Cortex of kidney (tissue), 1 donor: ENCODE measurements around the gene GPC3.

Experiments
- DNase-seq: peaks from one replicate; lab custom pipeline; 2025; lab: John Stamatoyannopoulos, UW

Gene GPC3

DNA sequence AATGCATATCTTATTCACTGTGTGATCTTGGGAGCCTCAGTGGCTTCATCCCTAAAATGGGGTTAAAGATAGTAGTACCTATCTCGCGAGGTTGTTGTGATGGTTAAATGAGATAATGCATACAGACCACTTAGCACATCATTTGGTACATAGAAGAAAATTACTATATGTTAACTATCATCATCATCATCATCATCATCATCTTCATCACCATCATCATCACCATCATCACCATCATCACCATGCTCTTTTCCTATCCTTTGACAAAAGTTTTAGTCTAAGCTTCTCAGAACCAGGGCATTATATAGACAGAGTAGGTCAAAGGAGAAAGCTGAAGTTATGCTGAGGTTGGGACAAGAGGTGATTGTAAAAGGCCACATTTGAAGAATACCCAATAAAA is 145.0 kb downstream of the GPC3 start:
- DNase-seq, result no peak

- DNase-seq, result no peak
Observed at GRCh38 chrX:133838761-133839676, 146.4 kb downstream of the GPC3 start.

DNA sequence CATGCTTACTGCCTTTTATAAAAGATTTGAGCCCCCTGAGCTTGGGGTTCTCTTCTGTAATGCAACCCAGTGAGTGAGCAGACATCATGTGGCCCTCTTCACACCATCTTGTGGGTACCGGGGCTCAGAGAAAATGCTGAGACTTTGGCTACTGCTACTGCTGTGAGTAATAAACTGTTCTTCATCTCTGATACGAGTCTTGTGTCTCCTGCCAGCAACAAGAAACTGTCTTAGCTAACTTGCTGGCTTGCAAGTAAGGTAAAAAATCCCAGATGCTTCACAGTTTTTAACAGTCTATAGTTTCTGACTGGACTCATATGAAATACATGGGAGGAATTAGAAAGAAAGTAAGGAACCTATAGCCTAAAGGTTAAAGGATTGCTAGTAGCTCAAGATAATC is 148.3 kb downstream of the GPC3 start:
- no peak for DNase-seq

- DNase-seq, result no peak
Observed at GRCh38 chrX:133836561-133836960, 148.8 kb downstream of the GPC3 start.

DNA sequence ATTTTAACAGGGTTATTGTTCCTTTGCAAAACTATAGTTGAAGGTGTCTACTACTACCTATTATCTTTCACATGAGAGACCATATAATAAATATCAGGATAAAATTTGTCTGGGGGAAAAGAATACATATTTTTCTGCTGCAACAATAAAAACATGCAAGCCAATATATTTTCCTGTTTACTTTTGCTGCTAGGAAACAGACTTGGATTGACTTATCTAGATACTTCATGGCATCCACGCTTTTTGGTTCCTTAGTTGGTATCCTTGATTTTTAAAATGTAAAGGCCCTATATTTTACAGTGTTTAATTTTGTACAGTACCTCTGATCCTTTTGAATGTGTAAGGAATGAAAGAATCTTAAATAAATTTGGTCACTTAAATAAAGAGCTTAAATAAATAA is 150.6 kb downstream of the GPC3 start:
- DNase-seq, result no peak

GRCh38 chrX:133819546-133819945 is 165.8 kb downstream of the GPC3 start:
- DNase-seq, result no peak

DNA sequence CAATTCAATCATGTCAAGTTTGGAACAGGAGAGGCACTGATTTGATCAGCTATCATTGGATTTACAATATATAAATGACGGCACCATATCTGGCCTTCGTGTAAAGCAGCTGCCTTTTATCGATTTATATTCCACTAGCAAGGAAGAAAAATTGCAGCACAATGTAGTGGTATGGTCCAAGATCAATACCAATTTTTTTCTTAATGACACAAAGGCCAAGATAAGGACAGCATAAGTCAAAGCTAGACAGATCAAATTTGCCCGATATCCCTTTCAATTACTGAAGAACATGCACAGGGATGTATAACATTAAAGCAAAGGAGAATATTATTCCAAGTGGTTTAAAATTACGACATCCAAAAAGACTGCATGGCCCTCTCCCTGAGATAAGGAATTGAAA is 167.4 kb downstream of the GPC3 start:
- DNase-seq, result no peak

DNA sequence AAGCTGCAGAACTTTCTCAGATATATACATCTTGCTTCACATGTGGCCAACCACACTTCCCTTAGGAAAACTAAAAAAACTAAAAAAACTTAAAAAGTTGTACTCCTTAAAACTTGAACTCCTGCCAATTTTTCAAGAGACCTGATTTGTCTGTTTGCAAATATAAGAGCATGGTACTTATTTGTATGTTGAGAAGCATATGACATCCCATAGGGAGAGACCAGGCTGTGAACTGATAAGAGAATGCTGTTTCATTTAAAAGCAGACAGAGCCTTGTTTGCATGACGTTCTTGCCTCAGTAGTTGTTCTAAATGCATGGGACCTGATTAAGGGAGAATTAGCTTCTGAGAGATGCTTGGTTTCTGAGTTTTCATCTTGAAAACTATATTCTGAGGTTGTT is 169.9 kb downstream of the GPC3 start:
- no peak for DNase-seq

GRCh38 chrX:133813971-133814370 is 171.4 kb downstream of the GPC3 start:
- DNase-seq, result no peak

DNA sequence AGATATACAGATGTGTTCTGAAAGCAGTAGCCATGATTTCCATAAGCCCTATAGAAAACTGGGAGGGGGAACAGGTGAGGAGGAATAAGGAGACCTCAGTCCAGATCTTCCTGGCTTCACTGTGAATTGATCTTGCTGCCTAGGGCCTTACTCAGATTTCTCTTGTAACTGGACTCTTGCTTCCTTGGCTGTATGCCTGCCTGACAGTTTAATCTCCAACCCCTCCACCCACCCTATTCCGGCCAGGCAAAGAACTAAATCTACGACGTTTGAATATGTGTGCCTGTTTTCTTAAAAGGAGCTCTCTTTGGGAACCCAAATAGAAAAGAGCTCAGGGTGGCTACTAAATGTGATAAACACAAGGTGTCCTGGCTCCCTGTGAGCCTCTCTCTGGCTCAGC is 173.0 kb downstream of the GPC3 start:
- no peak for DNase-seq

- DNase-seq, result no peak
Observed at GRCh38 chrX:133810925-133811324, 174.5 kb downstream of the GPC3 start.

DNA sequence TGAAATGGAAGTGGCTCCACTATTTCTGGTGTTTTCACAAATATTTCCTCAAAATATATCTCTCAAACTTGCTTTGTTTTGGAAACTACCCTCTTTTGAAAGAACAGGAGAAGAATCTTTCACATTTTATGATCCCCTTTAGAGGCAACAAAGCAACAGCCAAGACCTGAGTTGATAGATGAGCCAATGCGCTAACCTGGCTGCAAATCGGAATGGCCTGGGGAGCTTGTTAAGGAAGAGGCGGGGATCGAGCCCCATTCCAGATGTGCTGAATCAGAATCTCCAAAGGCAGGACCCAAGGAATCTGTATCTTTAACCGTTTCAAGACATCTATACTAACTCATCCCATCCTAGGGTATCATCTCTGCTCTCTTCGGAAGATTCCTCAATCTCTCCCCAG is 181.3 kb downstream of the GPC3 start:
- no peak for DNase-seq

DNA sequence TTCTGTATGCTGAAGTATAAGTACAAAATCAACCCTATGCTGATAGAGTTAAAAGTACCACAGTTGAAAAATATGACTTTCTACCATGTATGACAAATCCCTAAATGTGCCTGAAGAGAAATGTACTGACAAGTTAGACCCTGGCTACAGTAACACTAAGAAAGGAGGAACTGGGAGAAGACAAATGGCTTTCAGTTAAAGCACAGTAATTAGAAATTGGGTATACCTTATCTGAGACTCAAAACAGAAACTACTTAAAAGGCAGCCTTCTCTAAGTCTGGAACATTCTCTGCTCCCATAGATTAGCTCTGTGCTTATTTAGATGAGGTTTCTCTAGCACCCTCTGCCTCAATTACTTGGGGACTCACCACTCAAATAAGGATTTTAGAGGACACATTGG is 189.1 kb downstream of the GPC3 start:
- no peak for DNase-seq

- no peak for DNase-seq
Observed at GRCh38 chrX:133794126-133794525, 191.3 kb downstream of the GPC3 start.

DNA sequence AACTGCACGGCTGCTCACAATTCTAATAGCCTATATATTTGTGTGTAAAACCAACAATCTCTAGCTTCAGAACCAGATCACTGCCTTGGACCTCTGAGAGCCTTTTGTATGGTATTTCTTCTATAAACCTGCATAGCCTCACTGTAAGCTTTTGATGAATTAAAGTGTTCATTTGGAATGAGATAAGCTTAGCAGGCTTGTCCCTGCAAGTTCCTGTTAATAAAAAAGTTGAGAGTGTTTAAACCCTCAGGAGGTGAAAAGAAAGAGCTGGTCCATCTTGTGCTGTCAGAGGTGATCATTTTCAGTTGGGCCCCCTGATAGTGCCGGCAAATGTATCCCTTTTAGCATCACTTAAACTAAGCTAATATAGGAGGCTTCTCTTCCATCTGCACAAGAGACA is 191.8 kb downstream of the GPC3 start:
- no peak for DNase-seq

DNA sequence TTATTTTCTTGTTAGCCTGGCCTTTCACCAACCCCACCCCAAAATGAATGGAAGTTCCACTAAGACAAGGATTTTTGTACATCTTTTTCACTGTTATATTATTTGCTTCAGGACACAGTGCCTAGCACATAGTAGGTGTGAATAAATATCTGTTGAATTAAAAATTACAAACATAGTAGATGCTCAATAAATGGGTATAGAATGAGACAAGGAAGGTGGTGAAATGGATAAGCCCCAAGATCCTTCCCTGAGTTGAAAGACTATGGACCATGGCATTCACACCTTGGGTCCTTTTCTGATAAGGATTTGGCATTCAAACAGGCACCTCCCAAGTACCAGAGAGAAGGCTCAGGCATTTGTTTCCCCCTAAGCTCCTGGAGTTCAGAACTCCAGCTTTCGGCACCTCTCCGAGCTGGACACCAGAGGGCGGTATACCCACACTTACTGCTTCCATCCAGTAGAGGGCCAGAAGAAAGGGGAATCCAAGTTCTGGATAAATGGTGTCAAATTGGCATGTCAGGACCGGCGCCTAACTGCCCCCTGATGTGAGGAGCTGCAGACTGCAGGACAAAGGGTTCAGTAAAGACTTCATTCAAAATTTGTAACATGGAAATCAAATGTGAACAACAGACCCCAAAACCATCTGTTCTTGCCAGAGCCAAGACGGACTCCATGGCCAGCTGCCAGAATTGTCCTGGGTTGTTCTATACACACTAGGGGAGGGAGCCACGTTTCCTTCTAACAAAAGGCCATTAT is 193.0 kb downstream of the GPC3 start:
- no peak for DNase-seq

- DNase-seq, result no peak
Observed at GRCh38 chrX:133789829-133790228, 195.6 kb downstream of the GPC3 start.

- DNase-seq, result no peak
Observed at GRCh38 chrX:133786382-133786781, 199.0 kb downstream of the GPC3 start.

- DNase-seq, result no peak
Observed at GRCh38 chrX:133783274-133783673, 202.1 kb downstream of the GPC3 start.

GRCh38 chrX:133781174-133781573 is 204.2 kb downstream of the GPC3 start:
- no peak for DNase-seq

GRCh38 chrX:133776072-133776471 is 209.3 kb downstream of the GPC3 start:
- DNase-seq, result no peak

DNA sequence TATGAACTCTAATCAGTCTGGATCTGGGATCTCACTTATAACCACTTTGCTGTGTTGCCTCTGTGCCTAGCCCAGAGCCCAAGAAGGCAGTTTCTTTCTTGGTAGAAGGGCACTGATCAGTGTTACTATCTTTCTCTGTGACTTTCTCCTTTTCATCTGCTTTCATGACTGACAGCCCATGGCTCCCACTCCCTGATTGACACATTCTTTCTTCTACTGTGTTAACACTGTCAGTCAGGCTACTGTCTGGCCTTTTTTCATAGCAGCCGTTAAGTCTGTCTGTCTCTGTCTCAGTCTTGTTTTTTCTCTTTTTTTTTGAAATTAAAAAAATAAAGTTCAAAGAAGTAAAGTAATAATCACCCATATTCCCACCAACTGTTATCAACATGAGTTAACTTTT is 210.6 kb downstream of the GPC3 start:
- no peak for DNase-seq

- DNase-seq, result no peak
Observed at GRCh38 chrX:133771086-133771646, 214.2 kb downstream of the GPC3 start.
